Glutamatergic neuron (in vitro differentiated cells): ENCODE results near the gene MBNL1. TPM values are rescaled to one million over a fixed set of nuclear protein-coding genes. Genes with fewer than 3 reads are reported as not detected.

ENCODE experiments used
- DNase-seq: peaks from one replicate; pipeline ENCODE4 v3.0.0; 2022
- H3K27ac Mint-ChIP-seq: one replicate; pipeline ENCODE4 v1.8.0; 2020; ENCODE audit warnings: mild to moderate bottlenecking, mixed read lengths, inconsistent platforms; ENCODE audit not compliant: unreplicated experiment
- H3K27me3 Mint-ChIP-seq: one replicate; pipeline ENCODE4 v1.8.0; 2020; ENCODE audit warnings: mild to moderate bottlenecking, moderate library complexity, mixed read lengths, inconsistent platforms; ENCODE audit not compliant: unreplicated experiment
- H3K36me3 Mint-ChIP-seq: one replicate; pipeline ENCODE4 v1.8.0; 2020; ENCODE audit warnings: mild to moderate bottlenecking, mixed read lengths, inconsistent platforms; ENCODE audit not compliant: unreplicated experiment
- H3K4me1 Mint-ChIP-seq: one replicate; pipeline ENCODE4 v1.8.0; 2020; ENCODE audit warnings: mild to moderate bottlenecking, low read depth, mixed read lengths, inconsistent platforms; ENCODE audit not compliant: unreplicated experiment
- H3K4me3 Mint-ChIP-seq: one replicate; pipeline ENCODE4 v1.8.0; 2020; ENCODE audit warnings: mild to moderate bottlenecking, mixed read lengths, inconsistent platforms; ENCODE audit not compliant: unreplicated experiment
- H3K9me3 Mint-ChIP-seq: one replicate; pipeline ENCODE4 v1.8.0; 2020; ENCODE audit warnings: mild to moderate bottlenecking, moderate library complexity, mixed read lengths, inconsistent platforms; ENCODE audit not compliant: unreplicated experiment
- total RNA-seq: library from RNA; stranded (reverse); fragmentation: NEBNext Ultra II Directional; extraction: Animal tissue kit (Norgen Biotek cat#: 25700); gene quantifications from one replicate; pipeline ENCODE4 v1.2.1, GENCODE V29; 2021; ENCODE audit not compliant: unreplicated experiment
- TF ChIP-seq, protein P1 (sequence below): fragments of 200-600 bp; sonication (generic); IDR thresholded peaks from one replicate; pipeline ENCODE4 v1.5.0; 2021; ENCODE audit not compliant: partially characterized antibody, unreplicated experiment

Gene MBNL1
- total RNA-seq, 1 donor from 2014 or later, result 36.6 TPM

DNA sequence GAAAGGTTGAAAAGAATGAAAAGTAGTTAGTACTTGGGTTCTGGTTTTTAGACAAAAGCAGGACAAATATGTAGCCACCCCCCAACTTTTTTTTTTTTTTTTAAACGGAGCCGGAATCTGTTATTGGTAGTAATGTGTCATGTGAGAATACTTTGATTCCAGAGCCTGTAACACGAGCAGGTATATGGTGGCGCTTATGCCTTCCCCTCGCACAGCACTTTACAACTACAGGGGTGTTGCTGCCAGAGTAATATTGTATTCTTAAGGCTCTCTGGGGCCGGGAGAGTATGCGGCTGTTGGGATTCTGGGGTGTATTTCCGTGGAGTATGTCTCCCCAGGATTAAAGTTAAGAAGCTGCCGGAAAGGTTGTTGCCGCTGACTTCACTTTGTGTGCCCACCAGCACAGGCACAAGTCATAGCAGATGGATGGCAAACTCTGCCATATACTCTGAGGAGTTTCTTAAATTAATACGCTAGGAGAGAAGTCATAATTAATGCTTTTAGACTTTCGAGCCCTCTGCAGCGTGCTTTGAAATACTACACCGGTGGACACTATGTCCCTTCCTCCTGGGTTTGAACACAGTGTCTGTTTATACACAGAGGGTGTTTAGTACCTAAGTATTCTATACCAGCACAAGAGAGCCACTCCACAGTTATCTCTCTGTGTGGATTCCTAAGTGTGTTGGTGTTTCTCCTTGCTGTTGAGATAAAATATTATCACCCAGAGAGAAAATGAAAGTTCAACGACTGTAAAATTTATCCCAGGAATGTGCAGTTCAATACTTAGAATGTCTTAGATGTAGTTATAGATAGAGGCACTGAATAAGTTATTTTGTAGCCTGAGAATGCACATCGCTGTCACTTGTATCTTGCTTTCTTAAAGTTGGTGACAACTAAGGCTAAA lies 1.4 kb downstream of the MBNL1 start:
- TF ChIP-seq, protein P1, sequence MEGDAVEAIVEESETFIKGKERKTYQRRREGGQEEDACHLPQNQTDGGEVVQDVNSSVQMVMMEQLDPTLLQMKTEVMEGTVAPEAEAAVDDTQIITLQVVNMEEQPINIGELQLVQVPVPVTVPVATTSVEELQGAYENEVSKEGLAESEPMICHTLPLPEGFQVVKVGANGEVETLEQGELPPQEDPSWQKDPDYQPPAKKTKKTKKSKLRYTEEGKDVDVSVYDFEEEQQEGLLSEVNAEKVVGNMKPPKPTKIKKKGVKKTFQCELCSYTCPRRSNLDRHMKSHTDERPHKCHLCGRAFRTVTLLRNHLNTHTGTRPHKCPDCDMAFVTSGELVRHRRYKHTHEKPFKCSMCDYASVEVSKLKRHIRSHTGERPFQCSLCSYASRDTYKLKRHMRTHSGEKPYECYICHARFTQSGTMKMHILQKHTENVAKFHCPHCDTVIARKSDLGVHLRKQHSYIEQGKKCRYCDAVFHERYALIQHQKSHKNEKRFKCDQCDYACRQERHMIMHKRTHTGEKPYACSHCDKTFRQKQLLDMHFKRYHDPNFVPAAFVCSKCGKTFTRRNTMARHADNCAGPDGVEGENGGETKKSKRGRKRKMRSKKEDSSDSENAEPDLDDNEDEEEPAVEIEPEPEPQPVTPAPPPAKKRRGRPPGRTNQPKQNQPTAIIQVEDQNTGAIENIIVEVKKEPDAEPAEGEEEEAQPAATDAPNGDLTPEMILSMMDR, result no peak
- Mint-ChIP-seq H3K9me3 (peaks cover 10% of the 10 kb centered on the region), H3K4me3 (peak overlapping the region; percentile 95), H3K27me3 (peaks cover 6% of the 10 kb centered on the region), H3K36me3 (no peaks in the 10 kb centered on the region), H3K27ac (peak overlapping the region; percentile 84), H3K4me1 (peaks cover 20% of the 10 kb centered on the region)
- DNase-seq, result no peak

DNA sequence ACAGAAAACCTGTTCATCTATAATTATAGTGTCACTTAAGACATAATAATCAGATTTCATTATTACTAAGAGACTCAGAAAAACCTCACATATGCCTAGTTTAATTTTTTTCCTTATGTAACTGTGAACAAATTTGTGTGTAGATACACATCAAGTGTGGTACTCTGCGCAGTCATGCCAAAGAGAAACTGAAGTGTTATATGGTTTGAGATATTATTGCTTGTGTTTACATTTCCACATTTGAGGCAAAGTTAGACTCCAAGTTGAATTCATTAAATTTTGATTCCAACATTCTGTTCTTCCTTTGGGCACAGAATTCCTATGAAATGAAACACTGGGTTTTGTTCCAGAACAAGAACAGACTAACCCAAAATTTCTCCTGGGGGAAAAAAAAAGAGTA lies 2.2 kb downstream of the MBNL1 start:
- Mint-ChIP-seq H3K36me3 (no peaks in the 10 kb centered on the region), H3K4me1 (peaks cover 20% of the 10 kb centered on the region), H3K9me3 (peaks cover 10% of the 10 kb centered on the region), H3K27me3 (peaks cover 6% of the 10 kb centered on the region), H3K27ac (no peak overlapping the region), H3K4me3 (peak overlapping the region; percentile 72)
- TF ChIP-seq, protein P1, result no peak
- DNase-seq, result no peak

DNA sequence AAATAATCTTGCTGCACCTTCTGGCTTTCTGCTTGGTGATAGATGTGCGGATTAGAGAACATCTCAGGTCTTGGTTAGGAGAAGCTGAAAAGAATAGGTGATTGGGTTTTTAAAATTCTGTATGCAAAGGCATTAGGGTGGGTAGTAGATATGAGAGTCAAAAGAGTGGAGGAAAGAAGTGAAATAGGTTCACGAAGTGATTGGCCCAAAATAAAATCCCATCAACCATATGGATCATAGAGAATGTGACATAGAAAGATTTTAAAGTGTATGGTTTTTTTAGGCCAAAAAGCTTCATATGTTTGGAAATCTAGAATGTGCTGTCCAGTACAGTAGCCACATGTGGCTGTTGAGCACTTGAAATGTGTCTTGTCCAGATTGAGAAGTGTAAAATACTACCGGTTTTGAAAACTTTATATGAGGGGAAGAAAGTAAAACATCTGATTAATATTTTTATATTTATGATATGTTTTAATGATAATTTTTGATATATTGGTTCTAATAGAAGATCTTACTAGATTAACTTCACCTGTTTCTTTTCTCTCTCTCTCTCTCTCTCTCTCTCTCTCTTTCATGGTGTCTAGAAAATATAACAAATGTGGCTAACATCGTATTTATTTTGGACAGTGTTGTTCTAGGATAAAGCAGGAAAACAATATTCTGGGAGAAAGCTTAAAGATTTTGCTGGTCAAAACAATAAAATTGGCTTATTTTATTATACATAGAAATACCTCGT lies 2.9 kb downstream of the MBNL1 start:
- TF ChIP-seq, protein P1, result no peak
- H3K27ac Mint-ChIP-seq, result peak overlapping the region; percentile 53
- H3K9me3 Mint-ChIP-seq, result peaks cover 10% of the 10 kb centered on the region

DNA sequence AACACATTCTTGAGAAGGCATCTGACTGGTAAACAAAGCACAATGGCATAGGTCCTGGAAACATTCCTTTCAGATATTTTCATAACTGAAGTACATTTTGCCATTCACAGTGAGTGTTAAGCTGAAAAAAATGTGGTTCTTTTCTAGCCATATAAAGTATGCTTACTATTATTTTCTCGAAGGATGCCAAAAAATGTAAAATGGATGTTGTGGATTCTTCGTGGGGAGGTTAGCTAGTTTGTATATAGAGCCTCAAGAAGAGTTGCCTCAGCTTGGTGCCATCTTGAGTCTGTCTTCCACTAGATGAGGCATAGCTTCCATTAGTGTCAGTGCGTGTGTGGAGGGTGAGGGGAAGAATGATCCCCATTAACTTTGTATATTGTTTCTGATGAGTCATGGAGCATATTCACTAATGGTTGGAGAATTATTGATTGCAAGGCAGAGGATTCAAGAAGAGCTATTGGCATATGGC lies 4.1 kb downstream of the MBNL1 start:
- peak overlapping the region; percentile 68 for H3K27ac Mint-ChIP-seq
- H3K4me3 Mint-ChIP-seq, result peak overlapping the region; percentile 51
- H3K9me3 Mint-ChIP-seq, result peaks cover 8% of the 10 kb centered on the region
- TF ChIP-seq, protein P1, result no peak
- H3K4me1 Mint-ChIP-seq, result peaks cover 20% of the 10 kb centered on the region
- no peaks in the 10 kb centered on the region for H3K36me3 Mint-ChIP-seq
- DNase-seq, result no peak
- H3K27me3 Mint-ChIP-seq, result peaks cover 3% of the 10 kb centered on the region

More for the DNA sequence above, 2.9 kb downstream of the MBNL1 start:
- DNase-seq, result no peak
- H3K27me3 Mint-ChIP-seq, result peaks cover 6% of the 10 kb centered on the region
- H3K4me3 Mint-ChIP-seq, result peak overlapping the region; percentile 72
- H3K36me3 Mint-ChIP-seq, result no peaks in the 10 kb centered on the region
- H3K4me1 Mint-ChIP-seq, result peaks cover 20% of the 10 kb centered on the region

DNA sequence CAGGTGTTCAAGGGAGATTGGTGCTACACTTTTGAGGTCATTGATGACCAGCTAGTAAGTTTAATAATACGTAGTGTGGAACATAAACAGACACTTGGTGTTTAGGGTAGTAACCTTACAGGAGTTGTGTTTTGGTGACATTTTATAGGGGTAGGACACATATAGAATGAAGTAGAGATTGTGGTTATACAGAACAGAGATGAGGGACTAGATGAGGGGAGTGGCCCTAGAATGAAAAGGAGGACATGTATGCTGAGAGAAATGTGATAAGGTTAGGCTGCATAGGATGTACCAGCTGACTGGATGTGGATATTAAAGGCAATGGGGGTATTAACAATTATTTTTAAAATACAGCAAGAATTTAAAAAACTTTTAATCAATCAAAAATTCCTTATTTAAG lies 8.0 kb downstream of the MBNL1 start:
- TF ChIP-seq, protein P1, result no peak
- Mint-ChIP-seq H3K4me1 (peaks cover 15% of the 10 kb centered on the region), H3K27me3 (no peaks in the 10 kb centered on the region), H3K4me3 (no peak overlapping the region), H3K9me3 (peaks cover 4% of the 10 kb centered on the region), H3K27ac (no peak overlapping the region), H3K36me3 (no peaks in the 10 kb centered on the region)
- no peak for DNase-seq
